Measurements from ENCODE around the gene SPRYD4.

Gene SPRYD4

DNA sequence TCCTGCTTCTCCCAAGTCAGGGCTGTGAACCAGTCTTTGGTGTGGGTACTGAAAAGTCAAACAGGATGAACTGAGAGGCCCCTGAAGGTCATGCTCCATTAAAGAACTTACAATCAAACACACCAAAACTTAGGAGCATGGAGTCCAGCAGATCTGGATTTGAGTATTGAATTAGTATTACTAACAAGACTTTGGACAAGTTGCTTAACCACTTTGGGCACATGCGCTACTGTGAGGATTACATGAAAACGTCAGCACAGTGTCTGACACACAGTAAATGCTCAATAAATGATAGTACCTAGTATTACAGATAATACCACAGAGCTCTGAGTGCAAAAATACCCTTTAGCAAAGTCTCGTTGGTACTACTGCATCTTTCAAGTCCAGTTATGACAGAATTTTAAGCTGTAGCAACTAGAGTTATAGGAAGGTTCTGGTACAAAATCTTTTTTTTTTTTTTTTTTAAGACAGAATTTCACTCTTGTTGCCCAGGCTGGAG is 42.4 kb upstream of the SPRYD4 start:
- H3K9ac ChIP-seq (ENCODE audit: low read length): no peak overlapping the region
- H2AFZ ChIP-seq (ENCODE audit: low read length): no peak overlapping the region
- peaks cover 93% of the 10 kb centered on the region for H3K36me3 ChIP-seq (ENCODE audit: insufficient read depth, low read length)
- H3K27me3 ChIP-seq (ENCODE audit: insufficient read depth, low read length): no peaks in the 10 kb centered on the region
- H3K4me2 ChIP-seq (ENCODE audit: low read length): no peak overlapping the region
- no peaks in the 10 kb centered on the region for H3F3A ChIP-seq (ENCODE audit: insufficient read depth, low read length)
- H4K20me1 ChIP-seq (ENCODE audit: insufficient read depth, low read length): no peaks in the 10 kb centered on the region
- no peak overlapping the region for H3K4me3 ChIP-seq (ENCODE audit: low read depth, low read length, poor library complexity, severe bottlenecking)
- no peak overlapping the region for H3K27ac ChIP-seq (ENCODE audit: low read depth, low read length, poor library complexity, severe bottlenecking)
- H3K9me3 ChIP-seq (ENCODE audit: low read length): no peaks in the 10 kb centered on the region
- H3K4me1 ChIP-seq (ENCODE audit: insufficient read depth, low read length, severe bottlenecking): no peaks in the 10 kb centered on the region
- no peaks in the 10 kb centered on the region for H3K79me2 ChIP-seq (ENCODE audit: insufficient read depth, low read length)
- TF ChIP-seq EZH2 (IDR thresholded peaks at IDR 0.05; ENCODE audit: borderline replicate concordance, low read length): no peak
- TF ChIP-seq, protein P1, sequence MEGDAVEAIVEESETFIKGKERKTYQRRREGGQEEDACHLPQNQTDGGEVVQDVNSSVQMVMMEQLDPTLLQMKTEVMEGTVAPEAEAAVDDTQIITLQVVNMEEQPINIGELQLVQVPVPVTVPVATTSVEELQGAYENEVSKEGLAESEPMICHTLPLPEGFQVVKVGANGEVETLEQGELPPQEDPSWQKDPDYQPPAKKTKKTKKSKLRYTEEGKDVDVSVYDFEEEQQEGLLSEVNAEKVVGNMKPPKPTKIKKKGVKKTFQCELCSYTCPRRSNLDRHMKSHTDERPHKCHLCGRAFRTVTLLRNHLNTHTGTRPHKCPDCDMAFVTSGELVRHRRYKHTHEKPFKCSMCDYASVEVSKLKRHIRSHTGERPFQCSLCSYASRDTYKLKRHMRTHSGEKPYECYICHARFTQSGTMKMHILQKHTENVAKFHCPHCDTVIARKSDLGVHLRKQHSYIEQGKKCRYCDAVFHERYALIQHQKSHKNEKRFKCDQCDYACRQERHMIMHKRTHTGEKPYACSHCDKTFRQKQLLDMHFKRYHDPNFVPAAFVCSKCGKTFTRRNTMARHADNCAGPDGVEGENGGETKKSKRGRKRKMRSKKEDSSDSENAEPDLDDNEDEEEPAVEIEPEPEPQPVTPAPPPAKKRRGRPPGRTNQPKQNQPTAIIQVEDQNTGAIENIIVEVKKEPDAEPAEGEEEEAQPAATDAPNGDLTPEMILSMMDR (IDR thresholded peaks at IDR 0.05; ENCODE audit: low read length): no peak
- no peaks in the 10 kb centered on the region for H3K9me2 ChIP-seq (ENCODE audit: low read depth, low read length)

DNA sequence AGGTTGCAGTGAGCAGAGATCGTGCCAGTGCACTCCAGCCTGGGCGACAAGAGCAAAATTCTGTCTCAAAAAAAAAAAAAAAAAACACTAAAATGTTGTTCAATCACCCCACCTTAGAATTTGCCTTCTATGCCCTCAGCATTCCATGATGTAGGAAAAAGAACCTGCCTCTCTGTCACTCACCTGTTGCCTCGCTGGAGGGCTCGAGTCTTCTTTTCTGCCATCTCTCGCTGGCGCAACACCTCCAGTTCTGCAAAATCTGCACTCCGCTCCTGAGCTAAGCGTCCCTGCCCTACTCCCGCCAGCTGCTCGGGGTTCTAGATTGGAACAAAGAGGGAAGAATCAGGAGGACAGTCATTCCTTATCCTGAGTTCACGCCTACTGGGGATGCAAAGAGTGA is 37.1 kb upstream of the SPRYD4 start:
- no peaks in the 10 kb centered on the region for H4K20me1 ChIP-seq (ENCODE audit: insufficient read depth, low read length)
- no peak overlapping the region for H3K4me3 ChIP-seq (ENCODE audit: low read depth, low read length, poor library complexity, severe bottlenecking)
- no peak for TF ChIP-seq EZH2 (IDR thresholded peaks at IDR 0.05; ENCODE audit: borderline replicate concordance, low read length)
- TF ChIP-seq, protein P1 (IDR thresholded peaks at IDR 0.05; ENCODE audit: low read length): no peak
- H3K27ac ChIP-seq (ENCODE audit: low read depth, low read length, poor library complexity, severe bottlenecking): no peak overlapping the region
- no peaks in the 10 kb centered on the region for H3K9me2 ChIP-seq (ENCODE audit: low read depth, low read length)
- H3K27me3 ChIP-seq (ENCODE audit: insufficient read depth, low read length): no peaks in the 10 kb centered on the region
- peaks cover 13% of the 10 kb centered on the region for H3K79me2 ChIP-seq (ENCODE audit: insufficient read depth, low read length)
- no peaks in the 10 kb centered on the region for H3K4me1 ChIP-seq (ENCODE audit: insufficient read depth, low read length, severe bottlenecking)
- no peak overlapping the region for H3K4me2 ChIP-seq (ENCODE audit: low read length)
- peaks cover 72% of the 10 kb centered on the region for H3K36me3 ChIP-seq (ENCODE audit: insufficient read depth, low read length)
- no peak overlapping the region for H2AFZ ChIP-seq (ENCODE audit: low read length)
- no peak overlapping the region for H3K9ac ChIP-seq (ENCODE audit: low read length)
- H3F3A ChIP-seq (ENCODE audit: insufficient read depth, low read length): no peaks in the 10 kb centered on the region
- H3K9me3 ChIP-seq (ENCODE audit: low read length): no peaks in the 10 kb centered on the region

DNA sequence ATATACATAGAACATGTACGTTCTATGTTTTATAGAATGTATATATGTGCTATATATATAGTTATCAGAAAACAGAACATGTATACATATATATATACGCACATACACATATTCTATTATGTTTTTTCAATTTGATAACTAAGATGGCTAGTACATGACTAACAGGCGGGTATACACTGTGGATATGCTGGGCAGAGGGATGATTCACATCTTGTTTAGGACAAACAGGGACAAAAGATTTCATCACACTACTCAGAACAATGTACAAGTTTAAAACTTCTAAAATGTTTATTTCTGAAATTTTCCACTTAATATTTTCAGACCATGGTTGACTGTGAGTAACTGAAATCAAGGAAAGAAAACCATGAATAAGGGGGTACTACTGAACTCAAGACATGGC is 36.5 kb upstream of the SPRYD4 start:
- TF ChIP-seq, protein P1 (IDR thresholded peaks at IDR 0.05; ENCODE audit: low read length): no peak
- no peak for TF ChIP-seq EZH2 (IDR thresholded peaks at IDR 0.05; ENCODE audit: borderline replicate concordance, low read length)
- H3K79me2 ChIP-seq (ENCODE audit: insufficient read depth, low read length): peaks cover 18% of the 10 kb centered on the region
- H3F3A ChIP-seq (ENCODE audit: insufficient read depth, low read length): no peaks in the 10 kb centered on the region
- no peaks in the 10 kb centered on the region for H3K9me2 ChIP-seq (ENCODE audit: low read depth, low read length)
- H3K9me3 ChIP-seq (ENCODE audit: low read length): no peaks in the 10 kb centered on the region
- H2AFZ ChIP-seq (ENCODE audit: low read length): no peak overlapping the region
- H3K9ac ChIP-seq (ENCODE audit: low read length): no peak overlapping the region
- H3K36me3 ChIP-seq (ENCODE audit: insufficient read depth, low read length): peaks cover 73% of the 10 kb centered on the region
- no peaks in the 10 kb centered on the region for H3K4me1 ChIP-seq (ENCODE audit: insufficient read depth, low read length, severe bottlenecking)
- H3K27ac ChIP-seq (ENCODE audit: low read depth, low read length, poor library complexity, severe bottlenecking): no peak overlapping the region
- no peaks in the 10 kb centered on the region for H3K27me3 ChIP-seq (ENCODE audit: insufficient read depth, low read length)
- H3K4me3 ChIP-seq (ENCODE audit: low read depth, low read length, poor library complexity, severe bottlenecking): no peak overlapping the region
- no peak overlapping the region for H3K4me2 ChIP-seq (ENCODE audit: low read length)
- no peaks in the 10 kb centered on the region for H4K20me1 ChIP-seq (ENCODE audit: insufficient read depth, low read length)

Data from OCI-LY1 (cell line).